H9 (cell line): ENCODE measurements around the gene IL18BP. TPM values are rescaled to one million over a fixed set of nuclear protein-coding genes. Genes with fewer than 3 reads are reported as not detected.

Experiments used
- DNase-seq: peaks from one replicate; pipeline ENCODE4 v3.0.0-alpha.2; 2017
- H2AFZ ChIP-seq: one replicate; pipeline ENCODE4 v1.6.1; 2013; ENCODE audit warnings: mild to moderate bottlenecking, low read length, control low read depth, moderate library complexity
- H2AK5ac ChIP-seq: 2 replicates; pipeline ENCODE4 v1.6.1; 2013; ENCODE audit warnings: low read length, control low read depth, mixed read lengths; ENCODE audit not compliant: insufficient read length
- H2BK120ac ChIP-seq: one replicate; pipeline ENCODE4 v1.6.1; 2013; ENCODE audit warnings: low read depth, mild to moderate bottlenecking, low read length, control low read depth, inconsistent platforms; ENCODE audit not compliant: poor library complexity, severe bottlenecking
- H2BK12ac ChIP-seq: 2 replicates; pipeline ENCODE4 v1.6.1; 2013; ENCODE audit warnings: low read length, control low read depth, mixed read lengths, low read depth; ENCODE audit not compliant: insufficient read length
- H2BK15ac ChIP-seq: 2 replicates; pipeline ENCODE4 v1.6.1; 2013; ENCODE audit warnings: low read depth, low read length, control low read depth
- H2BK20ac ChIP-seq: one replicate; pipeline ENCODE4 v1.6.1; 2013; ENCODE audit warnings: low read depth, mild to moderate bottlenecking, low read length, control low read depth, inconsistent platforms; ENCODE audit not compliant: poor library complexity, severe bottlenecking
- H2BK5ac ChIP-seq: 2 replicates; pipeline ENCODE4 v1.6.1; 2013; ENCODE audit warnings: low read length, control low read depth, mixed read lengths; ENCODE audit not compliant: insufficient read length
- H3K14ac ChIP-seq: 2 replicates; pipeline ENCODE4 v1.6.1; 2013; ENCODE audit warnings: low read length, control low read depth; ENCODE audit not compliant: insufficient read depth
- H3K18ac ChIP-seq: 2 replicates; pipeline ENCODE4 v1.6.1; 2013; ENCODE audit warnings: low read depth, mild to moderate bottlenecking, mixed read lengths, low read length, control low read depth; ENCODE audit not compliant: insufficient read length
- H3K23ac ChIP-seq: 2 replicates; pipeline ENCODE4 v1.6.1; 2013; ENCODE audit warnings: low read length, control low read depth, mixed read lengths, low read depth; ENCODE audit not compliant: insufficient read length
- H3K23me2 ChIP-seq: 2 replicates; pipeline ENCODE4 v1.6.1; 2013; ENCODE audit warnings: low read depth, mild to moderate bottlenecking, mixed read lengths, low read length, control low read depth; ENCODE audit not compliant: insufficient read length, poor library complexity, severe bottlenecking
- H3K27ac ChIP-seq: 2 replicates; pipeline ENCODE4 v1.5.1; 2013; ENCODE audit warnings: low read length, control low read depth, mixed read lengths, low read depth; ENCODE audit not compliant: insufficient read length
- H3K27me3 ChIP-seq: 2 replicates; pipeline ENCODE4 v1.6.1; 2013; ENCODE audit warnings: low read length, control low read depth, inconsistent platforms; ENCODE audit not compliant: insufficient read depth
- H3K4ac ChIP-seq: 2 replicates; pipeline ENCODE4 v1.6.1; 2013; ENCODE audit warnings: low read depth, mild to moderate bottlenecking, control low read depth, inconsistent platforms, low read length, moderate library complexity
- H3K4me1 ChIP-seq: 2 replicates; pipeline ENCODE4 v1.6.1; 2013; ENCODE audit warnings: low read length, control low read depth, inconsistent platforms; ENCODE audit not compliant: insufficient read depth
- H3K4me2 ChIP-seq: 2 replicates; pipeline ENCODE4 v1.6.1; 2013; ENCODE audit warnings: low read length, control low read depth, mixed read lengths; ENCODE audit not compliant: insufficient read length, insufficient read depth
- H3K56ac ChIP-seq: 2 replicates; pipeline ENCODE4 v1.6.1; 2013; ENCODE audit warnings: low read depth, mild to moderate bottlenecking, mixed read lengths, low read length, control low read depth; ENCODE audit not compliant: insufficient read length
- H3K79me1 ChIP-seq: 2 replicates; pipeline ENCODE4 v1.6.1; 2013; ENCODE audit warnings: low read depth, mild to moderate bottlenecking, moderate library complexity, low read length, control low read depth, inconsistent platforms; ENCODE audit not compliant: insufficient read depth, poor library complexity, severe bottlenecking
- H3K79me2 ChIP-seq: 2 replicates; pipeline ENCODE4 v1.6.1; 2013; ENCODE audit warnings: low read length, control low read depth, inconsistent platforms; ENCODE audit not compliant: insufficient read depth
- H3K9ac ChIP-seq: 2 replicates; pipeline ENCODE4 v1.6.1; 2013; ENCODE audit warnings: low read length, control low read depth, mixed read lengths; ENCODE audit not compliant: insufficient read length; ENCODE audit errors: extremely low read depth
- H3K9me3 ChIP-seq: one replicate; pipeline ENCODE4 v1.6.1; 2013; ENCODE audit warnings: low read depth, low read length, inconsistent platforms; ENCODE audit not compliant: control insufficient read depth
- H3T11ph ChIP-seq: one replicate; pipeline ENCODE4 v1.6.1; 2013; ENCODE audit warnings: mild to moderate bottlenecking, low read length, control low read depth, inconsistent platforms
- H4K20me1 ChIP-seq: one replicate; pipeline ENCODE4 v1.6.1; 2013; ENCODE audit not compliant: control insufficient read depth, insufficient read length, insufficient read depth
- H4K5ac ChIP-seq: 2 replicates; pipeline ENCODE4 v1.6.1; 2013; ENCODE audit warnings: low read depth, mild to moderate bottlenecking, mixed read lengths, low read length, control low read depth; ENCODE audit not compliant: insufficient read length
- H4K8ac ChIP-seq: replicated peaks from 2 replicates; pipeline ENCODE4 v1.6.1; 2013; ENCODE audit warnings: low read length, control low read depth, mixed read lengths, low read depth; ENCODE audit not compliant: insufficient read length
- H4K91ac ChIP-seq: 2 replicates; pipeline ENCODE4 v1.6.1; 2013; ENCODE audit warnings: low read depth, mild to moderate bottlenecking, moderate library complexity, mixed read lengths, low read length, control low read depth; ENCODE audit not compliant: insufficient read length
- H3K27ac Mint-ChIP-seq, 3 experiments: 2 replicates in 2 of 3; 3 replicates in 1 of 3; pipeline ENCODE4 v1.8.0; 2020 to 2021; ENCODE audit warnings: mixed read lengths in 3 of 3, mild to moderate bottlenecking in 1 of 3, moderate library complexity in 1 of 3
- H3K27me3 Mint-ChIP-seq: 2 replicates; pipeline ENCODE4 v1.8.0; 2021; ENCODE audit warnings: low read depth, mild to moderate bottlenecking, moderate library complexity, mixed read lengths
- H3K36me3 Mint-ChIP-seq, 3 experiments: 2 replicates in 2 of 3; 3 replicates in 1 of 3; pipeline ENCODE4 v1.8.0; 2020 to 2021; ENCODE audit warnings: low read depth in 3 of 3, mixed read lengths in 3 of 3; ENCODE audit not compliant: insufficient read depth in 1 of 3
- H3K4me1 Mint-ChIP-seq, 2 experiments: 2 replicates each; pipeline ENCODE4 v1.8.0; 2020; ENCODE audit warnings: mixed read lengths in 2 of 2
- H3K4me3 Mint-ChIP-seq, 2 experiments: 2 replicates in 1 of 2; 3 replicates in 1 of 2; pipeline ENCODE4 v1.8.0; 2020 to 2021; ENCODE audit warnings: mild to moderate bottlenecking in 2 of 2, mixed read lengths in 2 of 2, moderate library complexity in 1 of 2
- H3K9me3 Mint-ChIP-seq, 2 experiments: 2 replicates in 1 of 2; 3 replicates in 1 of 2; pipeline ENCODE4 v1.8.0; 2020; ENCODE audit warnings: mild to moderate bottlenecking in 2 of 2, mixed read lengths in 2 of 2, moderate library complexity in 1 of 2
- CTCF ChIP-seq: fragments of 200-600 bp; sonication (generic); conservative IDR thresholded peaks from 3 replicates; pipeline ENCODE4 v1.8.0; 2021; ENCODE audit warnings: antibody characterized with exemption, mild to moderate bottlenecking
- WGBS: extraction: QIAGEN DNeasy Blood & Tissue Kit; methylation state at CpG from one replicate; pipeline ENCODE4 v1.1.7; 2013; ENCODE audit warnings: missing lambda C conversion rate, low lambda C conversion rate, mixed read lengths; ENCODE audit not compliant: insufficient read length; ENCODE audit errors: extremely low coverage; 5-methylcytosine and 5-hydroxymethylcytosine counted together
- total RNA-seq: library from RNA; stranded (reverse); gene quantifications from 2 replicates; pipeline ENCODE4 v1.2.1, GENCODE V29; 2021

IL18BP gene
- total RNA-seq, 1 experiment from 2014 or later = 10.2 TPM

- H3K4me3 Mint-ChIP-seq = no peak overlapping the region
- Histone ChIP-seq H3K56ac (no peak overlapping the region), H2BK120ac (no peak overlapping the region), H3K4me1 (no peaks in the 10 kb centered on the region), H3T11ph (no peak overlapping the region), H2BK5ac (no peak overlapping the region), H2AFZ (no peak overlapping the region), H3K27ac (no peak overlapping the region), H4K91ac (no peak overlapping the region), H3K23me2 (no peaks in the 10 kb centered on the region), H3K79me2 (no peaks in the 10 kb centered on the region), H3K79me1 (no peaks in the 10 kb centered on the region), H4K20me1 (no peaks in the 10 kb centered on the region), H3K4me2 (no peak overlapping the region), H2BK15ac (no peak overlapping the region), H2BK12ac (no peak overlapping the region), H3K9ac (no peak overlapping the region), H3K14ac (no peak overlapping the region), H4K5ac (no peak overlapping the region), H3K9me3 (no peaks in the 10 kb centered on the region), H2BK20ac (no peak overlapping the region), H4K8ac (no peak overlapping the region), H3K4ac (no peak overlapping the region), H2AK5ac (no peak overlapping the region), H3K18ac (no peak overlapping the region), H3K23ac (no peak overlapping the region), H3K27me3 (no peaks in the 10 kb centered on the region)
- H3K36me3 Mint-ChIP-seq = peaks cover 55 to 95% (median 94%) of the 10 kb centered on the region in 3 experiments
- peaks cover 2% of the 10 kb centered on the region; the same call in 1 of the 2 replicates for H3K27me3 Mint-ChIP-seq
- WGBS = no CpG with 5 or more reads among the region's 16 CpGs
- no peaks in the 10 kb centered on the region for H3K4me1 Mint-ChIP-seq
- TF ChIP-seq CTCF = no peak
- no peaks in the 10 kb centered on the region for H3K9me3 Mint-ChIP-seq
- H3K27ac Mint-ChIP-seq = peak overlapping the region in 2 of 3 experiments; percentile 49 to 76; a peak in 4 of 7 replicates
- no peak for DNase-seq
Measured at GRCh38 chr11:72014761-72015320, 16.1 kb downstream of the IL18BP start.
